ENCODE data around the gene GPBP1.

The GPBP1 gene

DNA sequence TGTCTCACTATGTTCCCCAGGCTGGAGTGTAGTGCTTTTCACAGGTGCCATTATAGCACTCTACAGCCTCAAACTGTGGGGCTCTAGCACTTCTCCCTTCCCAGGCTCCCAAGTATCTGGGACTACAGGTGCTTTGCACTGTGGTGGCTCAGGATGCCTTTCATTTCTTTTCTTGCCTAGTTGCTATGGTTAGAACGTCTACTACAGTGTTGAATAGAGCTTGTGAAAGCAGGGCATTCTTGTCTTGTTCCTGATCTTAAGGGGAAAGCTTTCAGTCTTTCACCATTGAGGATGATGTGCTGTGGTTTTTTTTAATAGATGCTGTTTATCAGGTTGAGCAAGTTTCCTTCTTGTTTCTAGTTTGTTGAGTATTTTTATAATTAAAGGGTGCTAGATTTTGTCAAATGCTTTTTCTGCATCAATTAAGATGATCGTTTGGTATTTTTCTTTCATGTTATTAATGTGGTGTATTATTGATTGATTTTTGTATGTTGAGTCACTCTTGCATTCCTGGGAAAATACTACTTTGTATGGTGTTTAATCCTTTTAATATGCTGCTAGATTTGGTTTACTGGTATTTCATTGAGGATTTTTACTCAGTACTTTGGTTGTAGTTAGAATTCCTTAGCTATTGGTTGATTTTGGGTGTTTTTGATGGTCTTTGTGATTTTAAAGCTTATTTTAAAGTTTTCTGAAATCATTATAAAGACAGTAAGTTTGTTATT lies 35.6 kb downstream of the GPBP1 start:
- no peak for DNase-seq

DNA sequence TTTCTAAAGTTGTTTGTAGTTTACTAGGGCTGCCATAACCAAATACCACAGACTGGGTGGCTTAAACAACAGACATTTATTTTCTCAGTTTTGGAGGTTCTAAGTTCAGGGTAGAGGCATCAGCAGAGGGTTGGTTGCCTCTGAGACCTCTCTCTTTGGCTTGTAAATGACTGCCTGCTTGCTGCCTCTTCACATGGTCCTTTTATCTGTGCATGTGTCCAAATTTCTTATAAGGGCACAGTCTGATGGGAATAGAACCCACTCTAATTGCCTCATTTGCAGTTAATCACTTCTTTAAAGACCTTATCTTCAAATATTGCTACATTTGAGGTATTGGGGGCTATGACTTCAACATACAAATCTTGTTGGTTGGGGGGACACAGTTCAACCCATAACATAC lies 36.8 kb downstream of the GPBP1 start:
- DNase-seq, result no peak

DNA sequence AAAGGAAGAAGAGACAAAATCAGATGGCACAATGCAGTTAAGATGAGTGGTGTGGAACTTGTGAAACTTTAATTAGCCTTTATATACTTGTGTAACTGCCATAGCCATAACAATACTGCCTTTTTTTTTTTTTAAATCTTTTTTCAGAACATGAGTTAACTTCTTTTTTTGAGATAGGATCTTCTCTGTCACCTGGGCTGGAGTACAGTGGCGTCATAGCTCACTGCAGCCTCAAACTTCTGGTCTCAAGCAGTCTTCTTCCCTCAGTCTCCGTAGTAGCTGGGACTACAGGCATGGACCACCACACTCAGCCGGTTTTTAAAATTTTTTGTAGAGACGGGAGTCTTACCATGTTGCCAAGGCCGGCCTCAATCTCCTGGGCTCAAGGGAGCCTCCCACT lies 37.2 kb downstream of the GPBP1 start:
- DNase-seq, result no peak

DNA sequence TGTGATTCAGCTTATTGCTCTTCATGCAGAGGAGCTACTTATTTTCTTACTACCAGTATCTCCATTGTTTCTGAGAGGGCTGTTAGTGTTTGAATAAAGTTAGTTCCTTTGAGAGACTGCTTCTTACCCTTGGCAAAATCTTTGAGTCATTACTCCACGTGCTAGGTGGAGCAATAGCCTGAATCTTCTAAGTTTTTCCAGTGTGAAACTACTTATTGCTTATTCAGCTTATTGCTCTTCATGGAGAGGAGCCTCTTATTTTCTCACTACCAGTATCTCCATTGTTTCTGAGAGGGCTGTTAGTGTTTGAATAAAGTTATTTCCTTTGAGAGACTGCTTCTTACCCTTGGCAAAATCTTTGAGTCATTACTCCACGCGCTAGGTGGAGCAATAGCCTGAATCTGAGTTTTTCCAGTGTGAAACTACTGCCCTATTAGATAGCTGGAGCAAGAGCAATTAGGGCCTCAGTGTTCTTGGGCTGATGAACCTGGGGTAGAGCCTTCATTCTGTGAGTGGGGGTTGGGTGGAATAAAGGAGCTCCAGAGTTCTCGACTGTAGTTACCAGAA lies 41.9 kb downstream of the GPBP1 start:
- DNase-seq, result no peak

DNA sequence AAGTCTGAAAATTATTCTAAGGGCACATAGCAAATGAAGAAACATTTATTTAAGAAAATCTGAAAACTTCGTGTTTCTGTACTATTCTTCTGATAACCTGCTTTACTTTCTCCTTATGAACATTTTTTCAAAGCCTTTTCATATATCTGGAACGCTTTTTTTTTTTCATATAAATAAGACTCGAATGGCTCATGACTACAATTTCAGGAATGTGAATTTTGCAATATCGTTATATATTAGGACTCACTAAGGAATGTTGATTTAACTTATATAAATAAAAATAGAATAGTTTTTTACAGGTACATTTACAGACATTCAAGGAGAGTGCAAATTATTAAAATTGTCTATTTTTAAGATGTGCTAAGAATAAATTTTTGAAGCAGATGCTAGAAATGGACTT lies 42.9 kb downstream of the GPBP1 start:
- DNase-seq, result no peak

DNA sequence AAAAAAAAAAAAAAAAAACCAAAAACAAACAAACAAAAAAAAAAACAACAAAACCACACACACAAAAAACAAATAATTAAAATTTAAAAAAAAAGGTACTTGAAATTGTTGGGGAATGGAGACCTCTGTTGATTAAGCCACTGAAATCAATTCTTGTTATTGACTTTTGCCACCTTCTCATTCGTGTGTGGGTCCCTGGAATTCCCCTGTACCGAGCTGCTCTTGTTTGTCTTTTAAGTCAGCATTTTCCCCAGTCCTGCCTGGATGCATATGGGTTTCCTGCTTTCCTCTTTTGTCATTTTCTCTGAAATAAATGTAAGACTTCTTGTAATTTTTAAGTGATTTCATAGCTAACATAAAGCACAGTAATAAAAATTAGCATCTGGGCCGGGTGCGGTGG lies 45.5 kb downstream of the GPBP1 start:
- no peak for DNase-seq

DNA sequence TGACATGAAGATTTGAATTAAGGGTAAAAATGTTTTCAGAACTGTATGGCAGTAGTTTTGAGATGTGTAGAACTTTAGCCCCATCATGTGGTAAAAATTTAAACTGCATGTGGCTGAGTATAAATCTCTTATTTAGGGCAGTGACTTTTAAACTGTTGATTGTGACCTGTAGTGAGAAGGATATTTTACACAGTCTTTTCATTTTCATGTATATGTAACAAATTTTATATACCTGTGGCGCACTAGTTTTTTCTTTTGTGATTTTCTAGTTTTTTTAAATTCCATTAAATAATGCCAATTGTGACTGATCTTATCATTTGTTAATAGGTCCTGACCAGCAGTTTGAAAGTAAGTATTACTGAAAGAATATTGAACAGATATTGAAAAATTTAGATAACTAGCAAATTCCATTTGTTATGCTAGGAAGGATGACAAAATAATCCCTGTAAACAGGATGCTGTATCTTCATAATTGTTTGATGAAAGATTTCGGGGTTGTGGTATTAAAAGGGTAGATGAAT lies 47.2 kb downstream of the GPBP1 start:
- peak; percentile 21 for DNase-seq

DNA sequence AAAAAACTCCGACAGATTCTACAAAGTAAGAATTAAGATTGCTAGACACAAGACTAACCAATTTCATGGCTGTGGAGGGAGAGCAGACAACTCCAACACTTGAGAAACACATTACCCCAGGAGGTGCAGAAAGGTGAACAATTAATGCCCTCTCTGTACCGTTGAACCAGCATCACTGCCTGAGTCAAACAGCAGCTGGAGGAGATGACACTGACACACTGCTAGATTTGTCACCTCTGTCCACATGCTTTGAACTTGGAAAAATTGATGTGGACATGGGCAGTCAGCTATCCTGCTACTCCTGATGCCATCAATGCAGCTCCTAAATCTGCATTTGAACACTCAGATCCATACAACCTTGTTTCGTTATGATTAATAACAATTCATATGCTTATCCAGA lies 51.7 kb downstream of the GPBP1 start:
- DNase-seq, result no peak

DNA sequence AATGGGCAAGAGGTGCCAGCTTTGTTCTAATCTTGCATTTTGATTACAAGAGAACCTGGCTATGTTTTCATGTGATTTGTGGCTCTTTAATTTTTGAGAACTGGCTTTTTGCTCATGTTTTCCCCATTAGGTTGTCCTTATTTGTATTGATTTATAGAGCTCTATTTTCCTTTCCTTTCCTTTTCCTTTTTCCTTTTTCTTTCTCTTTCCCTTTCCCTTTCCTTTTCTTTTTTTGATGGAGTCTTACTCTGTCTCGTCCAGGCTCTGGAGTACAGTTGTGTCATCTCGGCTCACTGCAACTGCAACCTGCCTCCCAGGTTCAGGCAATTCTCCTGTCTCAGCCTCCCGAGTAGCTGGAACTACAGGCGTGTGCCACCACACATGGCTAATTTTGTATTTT lies 55.5 kb downstream of the GPBP1 start:
- DNase-seq, result no peak

DNA sequence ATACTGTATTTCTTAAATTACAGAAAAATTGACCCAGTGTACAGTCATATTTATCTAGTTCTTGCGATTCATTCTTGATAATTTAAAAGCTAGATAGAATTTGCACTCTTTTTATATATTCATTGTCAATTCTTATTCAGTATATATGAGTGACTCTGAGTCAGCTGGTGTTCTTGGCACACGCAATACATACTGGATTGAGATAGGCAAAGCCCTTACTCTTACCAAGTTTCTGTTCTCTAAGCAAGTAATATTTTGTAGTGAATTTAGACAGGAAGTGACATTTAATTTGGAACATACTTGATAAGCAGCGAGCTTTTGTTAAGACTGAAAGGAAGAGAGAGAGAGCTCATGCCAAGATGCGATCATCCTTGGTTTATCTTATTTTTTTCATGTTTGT lies 57.7 kb downstream of the GPBP1 start:
- DNase-seq, result no peak

DNA sequence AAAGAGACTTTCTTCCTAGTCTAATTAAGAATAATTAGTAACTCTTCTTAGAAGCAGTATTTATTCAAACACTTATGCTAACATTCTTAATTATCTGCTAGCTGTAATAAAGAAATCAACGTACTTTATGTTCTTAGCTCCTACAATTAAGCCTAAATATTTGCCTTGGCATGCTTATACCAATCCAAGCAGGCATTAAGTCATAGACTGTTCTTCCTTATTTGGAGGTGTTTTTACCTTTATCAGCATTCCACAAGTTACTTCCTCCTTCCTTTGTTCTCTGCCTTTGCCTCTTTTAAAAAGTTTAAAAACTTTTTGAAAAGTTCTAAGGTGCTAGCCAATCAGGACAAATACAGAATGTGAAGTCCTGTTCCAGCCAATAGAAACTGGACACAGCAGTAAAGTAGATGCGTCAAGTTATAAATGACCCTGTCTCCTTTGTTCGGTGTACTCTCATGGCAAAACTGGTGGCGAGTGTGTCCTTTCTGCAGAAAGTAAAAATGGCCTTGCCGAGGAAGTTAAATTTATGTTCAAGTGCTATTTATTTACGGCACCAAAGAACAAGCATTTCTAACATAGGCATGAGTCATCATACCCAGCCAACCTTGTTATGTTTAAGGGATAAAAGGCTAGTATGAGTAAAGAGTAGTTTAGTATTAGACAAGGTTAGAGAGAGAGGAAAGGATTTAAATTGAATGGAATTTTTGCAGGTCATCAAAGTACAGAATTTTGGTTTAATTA lies 58.6 kb downstream of the GPBP1 start:
- no peak for DNase-seq

DNA sequence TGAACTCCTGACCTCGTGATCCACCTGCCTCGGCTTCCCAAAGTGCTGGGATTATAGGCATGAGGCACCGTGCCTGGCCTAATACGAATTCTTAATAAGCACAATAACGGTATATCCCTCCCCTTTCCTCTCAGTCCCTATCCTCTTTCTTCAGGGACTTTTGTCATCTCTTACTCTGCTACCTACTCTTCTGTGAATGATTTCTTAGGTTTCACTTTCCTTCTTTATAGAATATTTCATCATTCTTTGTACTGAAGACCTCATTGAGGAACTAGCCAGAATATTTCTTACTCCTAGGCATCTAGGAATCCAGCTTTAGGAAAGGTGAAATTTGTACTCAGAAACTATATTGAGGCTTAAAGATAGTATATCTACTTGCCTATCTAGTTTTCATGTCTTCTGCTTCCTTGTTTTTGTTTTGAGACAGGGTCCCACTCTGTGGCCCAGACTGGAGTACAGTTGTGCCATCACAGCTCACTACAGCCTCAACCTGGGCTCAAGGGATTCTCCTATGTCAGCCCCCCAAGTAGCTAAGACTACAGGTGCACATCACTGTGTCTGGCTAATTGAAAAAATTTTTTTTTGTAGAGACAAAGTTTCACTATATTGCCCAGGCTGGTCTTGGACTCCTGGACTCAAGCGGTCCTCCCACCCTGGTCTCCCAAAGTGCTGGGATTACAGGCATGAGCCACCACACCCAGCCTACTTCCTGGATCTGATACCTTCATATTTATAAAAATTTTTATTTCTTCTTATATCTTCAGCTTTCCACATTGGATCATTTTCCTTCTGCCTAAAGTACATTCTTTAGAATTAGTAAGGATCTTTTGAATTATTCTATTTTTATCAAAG lies 69.7 kb downstream of the GPBP1 start:
- no peak for DNase-seq

DNA sequence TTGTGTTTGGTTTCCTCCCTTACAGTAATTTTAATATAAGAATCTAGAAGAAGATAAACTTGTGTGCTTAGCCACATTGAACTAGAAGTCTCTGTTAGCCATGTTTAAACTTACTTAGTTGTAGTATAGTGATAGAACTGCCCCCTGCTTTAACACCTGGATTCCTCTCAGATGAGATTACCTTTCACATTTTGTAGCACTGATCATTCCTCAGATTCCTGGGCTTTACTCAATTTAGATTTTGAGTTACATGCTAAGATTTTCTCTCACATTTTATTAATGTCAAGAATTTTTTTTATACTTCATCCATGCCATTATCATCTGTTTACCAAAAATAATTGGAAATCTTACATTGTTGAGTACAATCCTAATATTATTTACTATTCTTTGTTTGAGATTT lies 70.5 kb downstream of the GPBP1 start:
- no peak for DNase-seq

DNA sequence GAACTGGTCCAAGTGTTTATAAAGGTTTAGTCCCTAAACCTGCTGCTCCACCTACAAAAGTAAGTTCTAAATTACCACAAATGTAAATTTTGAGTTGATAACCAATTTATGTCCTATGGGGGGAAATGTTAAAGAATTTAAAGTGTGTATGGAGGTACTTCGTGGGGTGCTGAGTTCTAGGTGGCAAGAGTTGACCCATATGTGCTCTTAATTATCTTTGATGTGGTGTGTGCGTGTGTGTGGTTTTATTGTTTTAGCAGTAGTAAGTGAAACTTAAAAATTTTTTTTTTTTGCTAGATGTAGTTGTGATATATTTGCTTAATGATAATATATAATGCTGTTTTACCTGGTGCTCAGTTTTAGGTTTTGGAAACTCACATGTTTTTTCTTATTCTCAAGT lies 72.6 kb downstream of the GPBP1 start:
- DNase-seq, result no peak

DNA sequence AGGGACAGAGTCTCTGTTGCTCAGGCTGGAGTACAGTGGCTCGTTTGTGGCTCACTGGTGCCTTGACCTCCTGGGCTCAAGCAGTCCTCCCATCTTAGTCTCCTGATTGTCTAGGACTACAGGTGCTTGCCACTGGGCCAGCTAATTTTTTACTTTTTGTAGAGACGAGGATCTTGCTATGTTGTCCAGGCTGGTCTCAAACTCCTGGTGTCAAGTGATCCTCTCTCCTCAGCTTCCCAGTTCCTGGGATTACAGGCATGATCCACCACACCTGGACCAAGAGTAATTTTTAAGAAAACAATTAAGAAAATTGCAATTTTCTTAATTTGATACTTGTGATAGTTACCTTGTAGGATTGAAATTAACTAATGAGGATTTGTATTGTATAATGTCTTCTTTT lies 73.9 kb downstream of the GPBP1 start:
- no peak for DNase-seq

DNA sequence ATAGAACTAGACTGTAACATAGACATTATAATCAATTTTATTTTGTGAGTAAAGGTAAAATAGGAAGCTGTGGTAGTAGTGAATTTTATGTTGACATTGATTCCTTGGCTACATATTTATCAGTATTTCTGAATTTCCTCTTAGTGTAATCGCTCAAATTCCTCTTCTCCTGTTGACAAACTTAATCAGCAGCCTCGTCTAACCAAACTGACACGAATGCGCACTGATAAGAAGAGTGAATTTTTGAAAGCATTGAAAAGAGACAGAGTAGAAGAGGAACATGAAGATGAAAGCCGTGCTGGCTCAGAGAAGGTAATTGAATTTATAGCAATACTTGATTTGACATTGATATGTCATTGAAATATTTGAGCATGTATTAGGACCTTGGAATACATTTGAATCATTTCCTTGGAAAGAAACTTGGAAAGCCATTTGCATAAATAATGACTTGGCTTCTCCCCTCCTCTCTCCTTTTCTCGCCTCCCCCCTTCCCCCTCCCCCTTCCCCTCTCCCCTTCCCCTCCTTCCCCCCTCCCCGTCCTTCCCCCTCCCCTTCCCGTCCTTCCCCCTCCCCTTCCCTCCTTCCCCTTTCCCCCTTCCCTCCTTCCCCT lies 75.5 kb downstream of the GPBP1 start:
- no peak for DNase-seq

DNA sequence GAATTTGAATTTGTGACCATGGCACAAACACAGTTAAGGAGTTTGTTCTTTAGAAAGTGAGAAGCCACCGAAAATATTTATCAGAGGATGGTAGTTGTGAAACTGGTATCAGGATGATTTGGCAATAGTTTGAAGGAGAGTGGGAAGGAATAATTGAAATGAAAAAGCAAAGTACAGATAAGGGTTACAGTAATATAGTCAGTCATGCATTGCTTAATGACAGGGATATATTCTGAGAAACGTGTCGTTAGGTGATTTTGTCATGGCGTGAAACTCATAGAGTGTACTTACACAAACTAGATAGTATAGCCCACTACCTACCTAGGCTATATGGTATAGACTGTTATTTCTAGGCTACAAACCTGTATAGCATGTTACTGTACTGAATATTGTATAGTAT lies 84.2 kb downstream of the GPBP1 start:
- DNase-seq, result no peak

DNA sequence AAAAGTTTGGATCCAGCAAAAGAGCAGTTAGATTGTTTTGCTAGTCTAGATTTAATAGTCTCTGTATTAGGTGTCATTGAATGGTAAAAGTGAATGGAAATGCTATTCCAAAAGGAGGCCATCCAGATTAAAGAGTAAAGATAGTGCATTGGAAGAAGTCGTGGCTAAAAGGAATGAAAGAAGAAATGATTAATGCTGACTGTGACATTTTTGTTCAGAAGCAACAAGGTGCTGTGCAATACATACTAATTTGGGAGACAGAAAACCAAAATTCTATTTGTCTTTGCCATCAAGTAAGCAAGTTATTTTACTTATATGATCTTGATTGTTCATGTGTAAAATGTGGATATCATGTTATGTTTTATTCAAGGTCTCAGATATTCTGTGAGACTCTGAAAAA lies 85.1 kb downstream of the GPBP1 start:
- no peak for DNase-seq

DNA sequence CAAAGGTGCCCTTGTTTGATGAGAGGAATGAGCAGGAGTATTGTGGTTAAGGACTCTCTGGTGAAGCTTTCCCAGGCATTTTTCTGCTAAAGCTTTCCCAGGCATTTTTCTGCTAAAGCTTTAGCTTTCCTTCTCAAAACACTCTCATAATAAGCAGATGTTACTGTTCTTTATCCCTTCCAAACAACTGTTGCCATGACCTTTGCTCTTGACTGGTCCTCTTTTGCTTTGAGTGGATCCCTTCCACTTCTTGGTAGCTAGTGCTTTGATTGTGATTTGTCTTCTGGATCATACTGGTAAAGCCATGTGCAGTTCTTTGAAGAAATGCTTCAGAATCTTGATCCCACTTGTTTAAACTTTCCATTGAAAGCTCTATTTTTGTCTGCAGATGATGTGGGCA lies 85.8 kb downstream of the GPBP1 start:
- DNase-seq, result no peak

DNA sequence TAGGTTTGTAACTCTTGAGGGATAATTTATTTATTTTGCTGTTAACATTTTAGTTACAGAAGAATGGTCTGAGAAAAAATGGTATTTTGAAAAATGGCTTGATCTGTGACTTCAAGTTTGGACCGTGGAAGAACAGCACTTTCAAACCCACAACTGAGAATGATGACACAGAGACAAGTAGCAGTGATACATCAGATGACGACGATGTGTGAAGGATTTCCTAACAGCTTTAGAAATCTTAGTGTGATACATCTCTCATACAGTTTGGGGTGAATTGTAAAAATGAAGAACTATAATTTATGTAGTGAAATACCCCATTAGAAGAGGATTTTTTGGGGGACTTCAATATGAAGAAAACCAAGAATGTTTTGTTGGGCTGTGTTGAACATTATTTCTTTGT lies 88.7 kb downstream of the GPBP1 start:
- no peak for DNase-seq

DNA sequence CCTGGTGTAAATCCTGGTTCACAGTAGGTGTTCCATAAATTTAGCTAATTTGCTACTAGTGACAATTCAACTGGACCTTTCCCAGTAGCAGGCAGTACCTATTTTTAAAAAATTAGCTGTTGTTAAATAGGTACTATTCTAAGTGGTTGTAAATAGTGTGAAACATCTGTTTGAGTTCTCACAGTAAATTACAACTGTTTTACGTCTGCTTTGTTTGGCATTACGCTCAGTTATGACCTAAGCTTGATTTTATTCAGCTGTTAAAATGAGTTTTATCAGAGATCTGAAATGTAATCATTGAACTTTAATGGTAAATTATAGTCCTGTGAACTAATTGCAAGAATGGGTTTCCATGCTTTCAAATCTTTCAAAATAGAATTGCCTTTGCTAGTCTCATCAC lies 93.9 kb downstream of the GPBP1 start:
- no peak for DNase-seq

DNA sequence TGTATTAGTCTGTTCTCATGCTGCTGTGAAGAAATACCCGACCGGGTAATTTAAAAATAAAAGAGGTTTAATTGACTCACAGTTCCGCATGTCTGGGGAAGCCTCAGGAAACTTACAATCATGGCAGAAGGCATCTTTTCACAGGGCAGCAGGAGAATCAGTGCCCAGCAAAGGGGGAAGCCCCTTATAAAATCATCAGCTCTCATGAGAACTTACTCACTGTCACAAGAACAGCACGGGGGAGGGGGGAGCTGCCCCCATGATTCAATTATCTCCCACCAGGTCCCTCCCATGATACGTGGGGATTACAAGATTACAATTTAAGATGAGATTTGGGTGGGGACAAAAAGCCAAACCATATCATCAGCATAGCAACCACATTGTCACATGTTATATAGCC lies 102.5 kb downstream of the GPBP1 start:
- DNase-seq, result no peak

Measured in right kidney (tissue), 1 donor.